ENCODE data around the gene ARHGAP23. TPM values are rescaled to one million over a fixed set of nuclear protein-coding genes. Genes with fewer than 3 reads are reported as not detected.

The ARHGAP23 gene
- total and polyA plus RNA-seq, 10 of the 15 experiments (the other 5 are each of a cell fraction or from before 2014, with no cell fraction given): 0.23 to 5.8 (median 2.1) TPM

- TF ChIP-seq CEBPZ (IDR thresholded peaks at IDR 0.05; ENCODE audit: low read depth, low read length): no peak
- TF ChIP-seq ZNF24 (IDR thresholded peaks at IDR 0.05): no peak
- no peak for TF ChIP-seq CREM (IDR thresholded peaks at IDR 0.05; ENCODE audit: low read depth)
- TF ChIP-seq JUNB (IDR thresholded peaks at IDR 0.05): no peak
- TF ChIP-seq BCL11A (IDR thresholded peaks at IDR 0.05; ENCODE audit: low read depth, low read length): no peak
- no peak for TF ChIP-seq CTCF (IDR thresholded peaks at IDR 0.05 in 2 of 3, conservative IDR thresholded peaks at IDR 0.05 in 1 of 3; ENCODE audit: control insufficient read depth in 2 of 3, extremely low read depth in 1 of 3, insufficient read depth in 1 of 3, low read depth in 3 of 3, low read length in 3 of 3)
- TF ChIP-seq SKIL (IDR thresholded peaks at IDR 0.05; ENCODE audit: low read depth, poor library complexity, severe bottlenecking): no peak
- no peak for TF ChIP-seq SIN3A (IDR thresholded peaks at IDR 0.05; ENCODE audit: low read depth, low read length)
These were observed 116.6 kb downstream of the ARHGAP23 start (continued) for GRCh38 chr17:38544839-38545209.
